Pancreas (tissue), 10 donors: Measurements from ENCODE around the gene REXO1. TPM values are rescaled to one million over a fixed set of nuclear protein-coding genes. Genes with fewer than 3 reads are reported as not detected.

Experiments used
- ATAC-seq, 4 donors: fragments of 200-7000 bp; cut with Tn5 transposase; one replicate each; pipeline versions ENCODE4 v1.8.0 to v1.9.1; 2020; ENCODE audit warnings: mild to moderate bottlenecking in 4 of 4, moderate library complexity in 4 of 4
- DNase-seq, 6 donors: peaks; one replicate each; pipeline ENCODE4 v3.0.0-alpha.2; 2020
- FAIRE-seq: peaks from 2 replicates; lab custom pipeline; 2012; peaks lifted over from hg19 to GRCh38; lab: Jason Lieb, UNC
- H3K27ac ChIP-seq, 4 donors: fragments of 200-600 bp; sonication (generic); 1 replicate in 3 of 4; 2 replicates in 1 of 4; pipeline versions ENCODE4 v1.5.0 to v1.8.0; 2020
- H3K27me3 ChIP-seq, 4 donors: fragments of 200-600 bp; one replicate each; pipeline ENCODE4 v1.8.0; 2021
- H3K36me3 ChIP-seq, 3 donors: fragments of 200-600 bp; sonication (generic) in 1 of 3; one replicate each; pipeline versions ENCODE4 v1.5.0 to v1.8.0; 2020 to 2021
- H3K4me1 ChIP-seq, 3 donors: fragments of 200-600 bp; one replicate each; pipeline ENCODE4 v1.8.0; 2021
- H3K4me3 ChIP-seq, 4 donors: fragments of 200-600 bp; sonication (generic) in 2 of 4; one replicate each; pipeline versions ENCODE4 v1.5.0 to v1.8.0; 2020 to 2021
- H3K9me3 ChIP-seq, 4 donors: fragments of 200-600 bp; one replicate each; pipeline ENCODE4 v1.8.0; 2021
- WGBS, 2 donors: extraction: QIAGEN DNeasy Blood & Tissue Kit; methylation state at CpG; one replicate each; pipeline ENCODE4 v1.1.7; 2013; 5-methylcytosine and 5-hydroxymethylcytosine counted together
- intact Hi-C, 3 donors: fragments of 100-400 bp; cut with DNase I; formaldehyde crosslinking; loops; one replicate each; pipeline versions ENCODE4 v1.11.1 to v1.14.2; 2022
- polyA plus RNA-seq, 2 donors: library from polyadenylated mRNA; stranded (reverse); fragments of 200-250 nt; gene quantifications; one replicate each; pipeline ENCODE4 v1.2.3, GENCODE V29; 2013
- total RNA-seq, 6 donors: library from RNA; stranded (reverse); fragmentation: NEBNext Ultra II Directional in 4 of 6; extraction: Animal tissue kit (Norgen Biotek cat#: 25700) in 4 of 6; gene quantifications; one replicate each; pipeline versions ENCODE4 v1.2.1 to v1.2.4, GENCODE V29; 2021 to 2023
- TF ChIP-seq, protein P1 (sequence below), 4 donors: fragments of 200-600 bp; sonication (generic) in 3 of 4; IDR thresholded peaks; one replicate each; pipeline versions ENCODE4 v1.5.0 to v1.8.0; 2021; ENCODE audit warnings: antibody characterized with exemption in 4 of 4
- donor health status: healthy with polysubstance abuse.
- donor health status: DM: no; HTN: no; CAD: no; lungs with moderate emphysema.
- donor health status: DM: no; HTN: no; CAD: no.
- donor health status: control.
- donor health status: control.
- donor health status: Bipolar disorder and iron deficiency.
- donor health status: DM: yes; HTN: yes; CAD: no.
- donor health status: DM: no; HTN: no; CAD: no.
- donor health status: DM: no; HTN: no; CAD: no.
- donor health status: DM: yes; HTN: yes; CAD: no.

Gene REXO1
- total and polyA plus RNA-seq, 8 donors, result 10.5 to 42.2 (median 16.0) TPM

DNA sequence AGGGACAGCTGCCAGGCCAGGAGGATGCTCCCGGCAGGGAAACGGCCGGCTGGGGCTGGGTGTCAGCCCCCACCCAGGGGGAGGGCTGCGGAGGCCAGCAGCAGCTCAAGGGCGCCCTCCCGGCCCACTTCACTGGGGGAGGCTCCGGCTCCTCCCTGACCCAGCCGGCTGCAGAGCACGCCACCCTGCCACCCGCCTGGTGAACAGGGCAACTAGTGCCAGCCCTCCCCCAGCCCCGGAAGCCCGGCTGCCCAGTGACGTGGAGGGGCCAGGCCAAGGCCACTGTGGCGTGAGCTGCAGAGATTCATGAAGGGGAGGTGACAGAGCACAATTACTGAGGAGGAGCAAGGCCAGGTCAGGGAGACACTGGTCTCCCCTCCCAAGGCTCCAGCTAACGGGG is 14.7 kb downstream of the REXO1 start:
- 28 to 47% methylated on average over 15 of the region's 15 CpGs for WGBS, 2 donors
- FAIRE-seq (no peak), ATAC-seq (peak; percentile 15 to 75 (median 67)), DNase-seq (peak in 4 of 6 donors; percentile 39 to 80 (median 53))
- Histone ChIP-seq H3K27ac (peak overlapping the region in 1 of 4 donors; percentile 9), H3K9me3 (no peaks in the 10 kb centered on the region), H3K36me3 (no peaks in the 10 kb centered on the region), H3K4me3 (no peak overlapping the region), H3K27me3 (no peaks in the 10 kb centered on the region), H3K4me1 (peaks cover 0 to 8% (median 7%) of the 10 kb centered on the region in 3 donors)
- intact Hi-C loops, result no loop called here
- TF ChIP-seq, protein P1, sequence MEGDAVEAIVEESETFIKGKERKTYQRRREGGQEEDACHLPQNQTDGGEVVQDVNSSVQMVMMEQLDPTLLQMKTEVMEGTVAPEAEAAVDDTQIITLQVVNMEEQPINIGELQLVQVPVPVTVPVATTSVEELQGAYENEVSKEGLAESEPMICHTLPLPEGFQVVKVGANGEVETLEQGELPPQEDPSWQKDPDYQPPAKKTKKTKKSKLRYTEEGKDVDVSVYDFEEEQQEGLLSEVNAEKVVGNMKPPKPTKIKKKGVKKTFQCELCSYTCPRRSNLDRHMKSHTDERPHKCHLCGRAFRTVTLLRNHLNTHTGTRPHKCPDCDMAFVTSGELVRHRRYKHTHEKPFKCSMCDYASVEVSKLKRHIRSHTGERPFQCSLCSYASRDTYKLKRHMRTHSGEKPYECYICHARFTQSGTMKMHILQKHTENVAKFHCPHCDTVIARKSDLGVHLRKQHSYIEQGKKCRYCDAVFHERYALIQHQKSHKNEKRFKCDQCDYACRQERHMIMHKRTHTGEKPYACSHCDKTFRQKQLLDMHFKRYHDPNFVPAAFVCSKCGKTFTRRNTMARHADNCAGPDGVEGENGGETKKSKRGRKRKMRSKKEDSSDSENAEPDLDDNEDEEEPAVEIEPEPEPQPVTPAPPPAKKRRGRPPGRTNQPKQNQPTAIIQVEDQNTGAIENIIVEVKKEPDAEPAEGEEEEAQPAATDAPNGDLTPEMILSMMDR (IDR thresholded peaks at IDR 0.05), result no peak

DNA sequence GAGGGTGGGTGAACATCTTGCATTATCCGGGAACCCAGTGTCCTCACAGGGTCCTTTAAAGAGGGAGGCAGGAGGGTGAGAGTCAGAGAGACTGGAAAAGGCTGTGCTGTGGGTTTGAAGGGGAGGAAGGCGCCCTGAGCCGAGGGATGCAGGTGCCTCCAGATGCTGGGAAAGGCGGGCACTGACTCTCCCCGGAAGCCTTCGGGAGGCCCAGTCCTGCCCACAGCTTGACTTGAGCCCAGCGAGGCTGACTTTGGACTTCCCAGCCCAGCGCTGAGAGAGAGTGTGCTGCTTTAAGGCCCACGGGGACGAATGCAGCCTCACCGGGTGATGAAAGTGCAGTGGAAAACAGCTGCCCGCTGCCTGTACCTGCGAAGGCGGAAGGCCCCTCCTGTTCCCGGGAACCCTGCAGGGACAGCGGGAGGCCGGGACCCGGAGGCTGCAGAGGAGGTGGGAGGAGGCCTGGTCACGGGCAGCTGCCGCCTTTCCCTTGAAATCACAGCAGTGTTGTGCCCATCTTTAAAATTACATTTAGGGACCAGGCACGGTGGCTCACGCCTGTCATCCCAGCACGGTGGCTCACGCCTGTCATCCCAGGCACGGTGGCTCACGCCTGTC is 16.1 kb downstream of the REXO1 start:
- ATAC-seq (no peak), DNase-seq (no peak), FAIRE-seq (no peak)
- no peaks in the 10 kb centered on the region for H3K9me3 ChIP-seq
- no peak overlapping the region for H3K4me3 ChIP-seq
- intact Hi-C loops, result no loop called here
- WGBS, 2 donors, result 88 to 92% methylated on average over 26 of the region's 26 CpGs
- H3K36me3 ChIP-seq, result peaks cover 0 to 8% (median 0%) of the 10 kb centered on the region in 3 donors
- TF ChIP-seq, protein P1 (IDR thresholded peaks at IDR 0.05), result no peak
- no peaks in the 10 kb centered on the region for H3K27me3 ChIP-seq
- H3K4me1 ChIP-seq, result peaks cover 0 to 8% (median 1%) of the 10 kb centered on the region in 3 donors
- H3K27ac ChIP-seq, result no peak overlapping the region

DNA sequence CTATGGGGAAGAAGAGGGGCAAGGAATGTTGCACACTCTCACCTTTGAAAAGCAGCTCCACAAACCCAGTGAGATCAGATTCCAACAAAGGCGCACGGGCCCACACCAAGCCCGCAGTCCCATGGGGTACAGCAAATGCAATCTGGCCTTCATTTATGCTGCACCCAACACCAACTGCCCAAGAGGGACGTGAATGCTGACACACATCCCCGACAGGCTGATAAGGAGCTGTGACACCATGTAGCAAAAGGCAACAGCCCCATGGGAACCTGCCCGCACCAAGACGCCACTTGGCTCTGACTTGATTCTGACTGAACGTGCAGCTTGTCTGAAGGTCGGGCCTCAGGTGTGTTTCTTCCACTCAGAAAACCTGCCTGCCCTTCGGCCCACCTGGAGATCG is 17.3 kb downstream of the REXO1 start:
- ATAC-seq (no peak), FAIRE-seq (no peak), DNase-seq (no peak)
- WGBS, 2 donors, result 73 to 75% methylated on average over 11 of the region's 11 CpGs
- intact Hi-C loops, result no loop called here
- TF ChIP-seq, protein P1 (IDR thresholded peaks at IDR 0.05), result no peak
- no peak overlapping the region for H3K4me3 ChIP-seq
- H3K4me1 ChIP-seq, result peaks cover 0 to 10% (median 0%) of the 10 kb centered on the region in 3 donors
- H3K27me3 ChIP-seq, result no peaks in the 10 kb centered on the region
- no peak overlapping the region for H3K27ac ChIP-seq
- H3K9me3 ChIP-seq, result no peaks in the 10 kb centered on the region
- peaks cover 0 to 12% (median 0%) of the 10 kb centered on the region in 3 donors for H3K36me3 ChIP-seq

DNA sequence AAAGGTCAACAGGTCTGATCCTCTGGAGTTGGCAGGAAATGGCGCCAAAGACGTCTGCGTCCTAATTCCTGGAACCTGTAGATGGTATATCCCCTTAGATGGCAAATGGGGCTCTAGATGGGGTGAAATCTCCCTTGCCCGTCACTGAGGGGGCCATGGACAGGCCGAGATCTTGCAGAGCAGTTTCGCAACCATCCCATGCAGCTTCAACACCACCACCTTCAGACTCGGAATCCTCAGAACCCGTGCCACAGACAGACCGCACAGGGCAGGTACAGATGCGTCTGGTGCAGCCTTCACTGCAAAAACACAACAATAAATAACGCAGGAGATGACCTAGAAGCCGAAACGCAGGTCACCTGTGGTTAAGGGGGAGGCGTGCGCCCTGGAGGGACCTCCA is 17.7 kb downstream of the REXO1 start:
- TF ChIP-seq, protein P1 (IDR thresholded peaks at IDR 0.05), result no peak
- Histone ChIP-seq H3K4me1 (peaks cover 0 to 11% (median 0%) of the 10 kb centered on the region in 3 donors), H3K4me3 (no peak overlapping the region), H3K9me3 (no peaks in the 10 kb centered on the region), H3K36me3 (peaks cover 0 to 12% (median 0%) of the 10 kb centered on the region in 3 donors), H3K27ac (no peak overlapping the region), H3K27me3 (no peaks in the 10 kb centered on the region)
- no peak for FAIRE-seq
- DNase-seq, result no peak
- 89 to 91% methylated on average over 15 of the region's 15 CpGs for WGBS, 2 donors
- intact Hi-C loops, result no loop called here
- no peak for ATAC-seq

DNA sequence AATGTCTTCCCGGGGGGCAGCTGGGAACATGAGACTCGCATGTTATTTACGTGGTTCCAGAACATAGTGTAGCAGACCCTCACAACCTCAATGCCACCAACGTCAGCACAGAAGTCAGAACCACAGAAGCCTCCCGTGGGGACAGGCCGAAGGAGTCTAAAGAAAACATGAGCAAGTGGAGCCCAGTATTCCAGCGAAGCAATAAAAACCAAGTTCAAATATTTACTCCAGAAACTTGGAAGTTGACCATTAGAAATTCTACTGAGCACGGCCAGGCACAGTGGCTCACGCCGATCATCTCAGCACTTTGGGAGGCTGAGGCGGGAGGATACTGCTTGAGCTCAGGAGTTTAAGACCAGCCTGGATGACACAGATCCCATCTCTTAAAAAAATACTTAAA is 18.3 kb downstream of the REXO1 start:
- Histone ChIP-seq H3K36me3 (peaks cover 0 to 12% (median 0%) of the 10 kb centered on the region in 3 donors), H3K27ac (no peak overlapping the region), H3K4me3 (no peak overlapping the region), H3K4me1 (peaks cover 0 to 11% (median 0%) of the 10 kb centered on the region in 3 donors), H3K27me3 (no peaks in the 10 kb centered on the region), H3K9me3 (no peaks in the 10 kb centered on the region)
- TF ChIP-seq, protein P1 (IDR thresholded peaks at IDR 0.05), result no peak
- no peak for DNase-seq
- 80 to 88% methylated on average over 11 of the region's 11 CpGs for WGBS, 2 donors
- ATAC-seq, result no peak
- intact Hi-C loops, result no loop called here
- no peak for FAIRE-seq
